ENCODE data around the gene MEF2B.

- TF ChIP-seq, protein P1, sequence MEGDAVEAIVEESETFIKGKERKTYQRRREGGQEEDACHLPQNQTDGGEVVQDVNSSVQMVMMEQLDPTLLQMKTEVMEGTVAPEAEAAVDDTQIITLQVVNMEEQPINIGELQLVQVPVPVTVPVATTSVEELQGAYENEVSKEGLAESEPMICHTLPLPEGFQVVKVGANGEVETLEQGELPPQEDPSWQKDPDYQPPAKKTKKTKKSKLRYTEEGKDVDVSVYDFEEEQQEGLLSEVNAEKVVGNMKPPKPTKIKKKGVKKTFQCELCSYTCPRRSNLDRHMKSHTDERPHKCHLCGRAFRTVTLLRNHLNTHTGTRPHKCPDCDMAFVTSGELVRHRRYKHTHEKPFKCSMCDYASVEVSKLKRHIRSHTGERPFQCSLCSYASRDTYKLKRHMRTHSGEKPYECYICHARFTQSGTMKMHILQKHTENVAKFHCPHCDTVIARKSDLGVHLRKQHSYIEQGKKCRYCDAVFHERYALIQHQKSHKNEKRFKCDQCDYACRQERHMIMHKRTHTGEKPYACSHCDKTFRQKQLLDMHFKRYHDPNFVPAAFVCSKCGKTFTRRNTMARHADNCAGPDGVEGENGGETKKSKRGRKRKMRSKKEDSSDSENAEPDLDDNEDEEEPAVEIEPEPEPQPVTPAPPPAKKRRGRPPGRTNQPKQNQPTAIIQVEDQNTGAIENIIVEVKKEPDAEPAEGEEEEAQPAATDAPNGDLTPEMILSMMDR (conservative IDR thresholded peaks at IDR 0.05; ENCODE audit: low read depth in 2 of 2): no peak
- TF ChIP-seq ZNF114 (CRISPR knock-in tag; IDR thresholded peaks at IDR 0.05) (no peak), REST (IDR thresholded peaks at IDR 0.05; ENCODE audit: unreplicated experiment) (no peak), NANOG (IDR thresholded peaks at IDR 0.05; ENCODE audit: borderline replicate concordance) (no peak), CREB1 (CRISPR knock-in tag; IDR thresholded peaks at IDR 0.05; ENCODE audit: low read depth) (no peak)
These were observed 48.8 kb upstream of the MEF2B start for GRCh38 chr19:19218911-19219310.
